ENCODE results near the gene PIH1D2. TPM values are rescaled to one million over a fixed set of nuclear protein-coding genes. Genes with fewer than 3 reads are reported as not detected.
A peak's percentile ranks its signal among the peaks of the same experiment; 100 is the strongest.

PIH1D2 gene
- polyA plus RNA-seq (2012; ENCODE audit: insufficient read length, low read depth) = 0.34 TPM

GRCh38 chr11:112073941-112074811, at the start of gene PIH1D2, which contains the start of gene NKAPD1:
Gene PIH1D2, minus strand, starts transcription at chr11:112074017. Its CDS starts 843 bp downstream, at chr11:112073174.
Gene NKAPD1, plus strand, starts transcription at chr11:112074299. Its CDS starts 1,276 bp downstream, at chr11:112075575.
- 0 out of 4 replicates have a peak, but pooled peaks of 1 of the 2 experiments have one; percentile 9 for TF ChIP-seq REST (IDR thresholded peaks at IDR 0.05; ENCODE audit: insufficient read depth in 1 of 2, low read depth in 2 of 2, low read length in 2 of 2)
- TF ChIP-seq TAF1 (IDR thresholded peaks at IDR 0.05; ENCODE audit: borderline replicate concordance, insufficient read depth, low read length) = peak; percentile 79; the same call in 1 of the 2 replicates
- TF ChIP-seq FOXP2 (optimal IDR thresholded peaks at IDR 0.05; ENCODE audit: borderline replicate concordance, extremely low read depth, extremely low read length, insufficient read depth) = no peak
- TF ChIP-seq POLR2AphosphoS5 (IDR thresholded peaks at IDR 0.05; ENCODE audit: low read depth, low read length) = peak; percentile 72; the same call in 1 of the 2 replicates
- peak; percentile 65; the same call in 1 of the 2 replicates for TF ChIP-seq SIN3A (IDR thresholded peaks at IDR 0.05; ENCODE audit: borderline replicate concordance, insufficient read depth, low read length)

GRCh38 chr11:112123129-112123528, 49.3 kb upstream of the PIH1D2 start:
- no peak for TF ChIP-seq TAF1 (IDR thresholded peaks at IDR 0.05; ENCODE audit: borderline replicate concordance, insufficient read depth, low read length)
- TF ChIP-seq POLR2AphosphoS5 (IDR thresholded peaks at IDR 0.05; ENCODE audit: low read depth, low read length) = no peak
- TF ChIP-seq SIN3A (IDR thresholded peaks at IDR 0.05; ENCODE audit: borderline replicate concordance, insufficient read depth, low read length) = no peak
- no peak for TF ChIP-seq REST (IDR thresholded peaks at IDR 0.05; ENCODE audit: insufficient read depth in 1 of 2, low read depth in 2 of 2, low read length in 2 of 2)
- no peak for TF ChIP-seq FOXP2 (optimal IDR thresholded peaks at IDR 0.05; ENCODE audit: borderline replicate concordance, extremely low read depth, extremely low read length, insufficient read depth)

- no peak for TF ChIP-seq FOXP2 (optimal IDR thresholded peaks at IDR 0.05; ENCODE audit: borderline replicate concordance, extremely low read depth, extremely low read length, insufficient read depth)
- no peak for TF ChIP-seq TAF1 (IDR thresholded peaks at IDR 0.05; ENCODE audit: borderline replicate concordance, insufficient read depth, low read length)
- no peak for TF ChIP-seq REST (IDR thresholded peaks at IDR 0.05; ENCODE audit: insufficient read depth in 1 of 2, low read depth in 2 of 2, low read length in 2 of 2)
- TF ChIP-seq POLR2AphosphoS5 (IDR thresholded peaks at IDR 0.05; ENCODE audit: low read depth, low read length) = no peak
- TF ChIP-seq SIN3A (IDR thresholded peaks at IDR 0.05; ENCODE audit: borderline replicate concordance, insufficient read depth, low read length) = no peak
Measured at GRCh38 chr11:112121981-112122615, 48.3 kb upstream of the PIH1D2 start.

GRCh38 chr11:112118176-112118575, 44.4 kb upstream of the PIH1D2 start:
- TF ChIP-seq POLR2AphosphoS5 (IDR thresholded peaks at IDR 0.05; ENCODE audit: low read depth, low read length) (no peak), SIN3A (IDR thresholded peaks at IDR 0.05; ENCODE audit: borderline replicate concordance, insufficient read depth, low read length) (no peak), REST (IDR thresholded peaks at IDR 0.05; ENCODE audit: insufficient read depth in 1 of 2, low read depth in 2 of 2, low read length in 2 of 2) (no peak), TAF1 (IDR thresholded peaks at IDR 0.05; ENCODE audit: borderline replicate concordance, insufficient read depth, low read length) (no peak), FOXP2 (optimal IDR thresholded peaks at IDR 0.05; ENCODE audit: borderline replicate concordance, extremely low read depth, extremely low read length, insufficient read depth) (no peak)
